Measurements from ENCODE around the gene FOXL2. TPM values are rescaled to one million over a fixed set of nuclear protein-coding genes. Genes with fewer than 3 reads are reported as not detected.

Gene FOXL2
- total and polyA plus RNA-seq, 4 donors: not detected

DNA sequence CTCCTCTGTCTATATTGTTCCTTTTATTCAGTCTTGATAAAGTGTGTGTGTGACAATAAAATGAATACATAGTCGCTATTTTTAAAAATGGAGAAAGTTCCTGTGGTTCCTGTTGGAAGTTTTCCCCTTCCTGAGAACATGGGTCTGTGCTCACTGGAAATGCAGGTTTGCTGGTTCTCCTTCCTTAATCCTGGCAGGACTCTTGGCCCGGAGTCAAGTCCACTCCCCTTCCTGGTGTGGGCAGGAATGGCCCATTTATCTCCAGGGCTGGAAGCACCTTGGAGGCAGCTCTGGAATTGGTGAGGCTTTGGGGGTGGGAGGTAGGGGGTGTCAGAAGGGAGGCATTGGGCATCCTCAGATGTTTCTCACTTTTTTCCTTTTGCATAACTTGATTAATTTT, 30.1 kb downstream of the FOXL2 start:
- DNase-seq (ENCODE audit: low spot score): no peak
- no peaks in the 10 kb centered on the region for H3K9me3 ChIP-seq (ENCODE audit: control insufficient read depth in 4 of 4, low read length in 3 of 4)
- 49% methylated on average over 2 of the region's 2 CpGs for WGBS
- peaks cover 1 to 11% (median 7%) of the 10 kb centered on the region in 4 donors for H3K4me1 ChIP-seq (ENCODE audit: control insufficient read depth in 4 of 4, insufficient read depth in 4 of 4, low read length in 3 of 4)
- no peaks in the 10 kb centered on the region for H3K36me3 ChIP-seq (ENCODE audit: control insufficient read depth in 4 of 4, insufficient read depth in 3 of 4, low read depth in 1 of 4, low read length in 3 of 4)
- H3K4me3 ChIP-seq (ENCODE audit: low read depth in 1 of 3, low read length in 3 of 3): no peak overlapping the region
- no peak overlapping the region for H3K9ac ChIP-seq (ENCODE audit: low read depth in 1 of 2, low read length in 2 of 2)
- TF ChIP-seq FOXA2 (IDR thresholded peaks at IDR 0.05): no peak
- no peak overlapping the region for H3K27ac ChIP-seq (ENCODE audit: low read depth in 1 of 2, low read length in 2 of 2)
- H3K27me3 ChIP-seq (ENCODE audit: control insufficient read depth in 4 of 4, insufficient read depth in 4 of 4, low read length in 3 of 4): no peaks in the 10 kb centered on the region

DNA sequence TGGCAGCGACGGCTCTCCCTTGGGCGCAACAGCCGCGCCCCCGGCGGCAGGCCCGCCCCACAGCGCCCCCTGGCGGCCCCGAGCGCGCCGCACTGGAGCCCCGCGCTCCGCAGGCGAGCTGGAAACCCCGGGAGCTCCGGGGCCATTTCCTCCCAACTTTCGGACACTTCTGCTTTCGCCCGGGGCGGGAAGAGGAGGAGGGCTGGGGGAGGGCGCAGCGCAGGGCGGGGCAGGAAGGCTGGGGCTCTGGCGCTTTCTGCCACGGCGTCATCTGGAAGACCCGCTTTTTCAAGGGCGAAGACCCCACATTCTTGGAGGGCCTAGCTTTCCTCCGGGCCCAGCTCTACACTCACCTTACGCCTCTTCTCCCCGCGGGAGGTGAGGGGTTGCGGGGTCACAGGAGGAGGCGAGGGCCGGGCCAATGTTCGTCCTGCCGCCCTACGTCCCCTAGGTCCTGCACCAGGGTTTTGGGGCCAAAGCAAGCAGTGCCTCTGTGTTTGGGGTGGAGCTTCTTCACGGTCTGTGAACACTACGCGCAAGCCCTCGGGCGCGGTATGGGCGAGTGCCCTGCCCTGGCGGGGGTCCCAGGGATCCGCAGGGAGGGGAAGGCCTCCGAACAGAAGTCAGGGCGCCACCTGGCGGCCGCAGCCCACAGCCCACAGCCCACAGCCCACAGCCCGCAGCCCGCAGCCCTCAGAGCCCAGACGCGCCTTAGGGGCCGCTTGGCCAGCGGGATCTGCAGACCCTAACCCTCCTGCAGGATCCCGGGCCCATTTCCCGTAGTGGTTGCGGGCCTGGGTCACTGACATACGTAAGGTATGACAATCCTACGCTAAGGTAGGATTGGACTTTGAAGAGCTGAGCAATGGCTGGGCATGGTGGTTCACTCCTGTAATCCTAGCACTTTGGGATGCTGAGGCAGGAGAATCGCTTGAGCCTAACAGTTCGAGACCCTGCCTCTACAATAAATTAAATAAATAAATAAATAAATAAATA, 31.1 kb downstream of the FOXL2 start:
- 2% methylated on average over 68 of the region's 68 CpGs for WGBS
- TF ChIP-seq YY1 (IDR thresholded peaks at IDR 0.05): peak; percentile 73
- TF ChIP-seq NR2F2 (IDR thresholded peaks at IDR 0.05): no peak
- TF ChIP-seq GABPA (IDR thresholded peaks at IDR 0.05 in 1 of 2, conservative IDR thresholded peaks at IDR 0.05 in 1 of 2): no peak
- peak in 1 of 2 donors; percentile 19 for TF ChIP-seq JUND (IDR thresholded peaks at IDR 0.05)
- TF ChIP-seq, protein P1, sequence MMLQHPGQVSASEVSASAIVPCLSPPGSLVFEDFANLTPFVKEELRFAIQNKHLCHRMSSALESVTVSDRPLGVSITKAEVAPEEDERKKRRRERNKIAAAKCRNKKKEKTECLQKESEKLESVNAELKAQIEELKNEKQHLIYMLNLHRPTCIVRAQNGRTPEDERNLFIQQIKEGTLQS (IDR thresholded peaks at IDR 0.05): no peak
- TF ChIP-seq, protein P2, sequence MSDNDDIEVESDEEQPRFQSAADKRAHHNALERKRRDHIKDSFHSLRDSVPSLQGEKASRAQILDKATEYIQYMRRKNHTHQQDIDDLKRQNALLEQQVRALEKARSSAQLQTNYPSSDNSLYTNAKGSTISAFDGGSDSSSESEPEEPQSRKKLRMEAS (IDR thresholded peaks at IDR 0.05): no peak
- no peak for TF ChIP-seq FOXA2 (IDR thresholded peaks at IDR 0.05)
- peak; percentile 74 to 83 for TF ChIP-seq RAD21 (IDR thresholded peaks at IDR 0.05)
- TF ChIP-seq, protein P3, sequence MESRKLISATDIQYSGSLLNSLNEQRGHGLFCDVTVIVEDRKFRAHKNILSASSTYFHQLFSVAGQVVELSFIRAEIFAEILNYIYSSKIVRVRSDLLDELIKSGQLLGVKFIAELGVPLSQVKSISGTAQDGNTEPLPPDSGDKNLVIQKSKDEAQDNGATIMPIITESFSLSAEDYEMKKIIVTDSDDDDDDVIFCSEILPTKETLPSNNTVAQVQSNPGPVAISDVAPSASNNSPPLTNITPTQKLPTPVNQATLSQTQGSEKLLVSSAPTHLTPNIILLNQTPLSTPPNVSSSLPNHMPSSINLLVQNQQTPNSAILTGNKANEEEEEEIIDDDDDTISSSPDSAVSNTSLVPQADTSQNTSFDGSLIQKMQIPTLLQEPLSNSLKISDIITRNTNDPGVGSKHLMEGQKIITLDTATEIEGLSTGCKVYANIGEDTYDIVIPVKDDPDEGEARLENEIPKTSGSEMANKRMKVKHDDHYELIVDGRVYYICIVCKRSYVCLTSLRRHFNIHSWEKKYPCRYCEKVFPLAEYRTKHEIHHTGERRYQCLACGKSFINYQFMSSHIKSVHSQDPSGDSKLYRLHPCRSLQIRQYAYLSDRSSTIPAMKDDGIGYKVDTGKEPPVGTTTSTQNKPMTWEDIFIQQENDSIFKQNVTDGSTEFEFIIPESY (IDR thresholded peaks at IDR 0.05): no peak
- no peak for TF ChIP-seq FOXA1 (IDR thresholded peaks at IDR 0.05)
- peak in 1 of 2 donors; percentile 27 for TF ChIP-seq HNF4A (conservative IDR thresholded peaks at IDR 0.05)
- no peak for TF ChIP-seq SP1 (IDR thresholded peaks at IDR 0.05)
- TF ChIP-seq TAF1 (conservative IDR thresholded peaks at IDR 0.05): no peak
- peak; percentile 14 to 32 for TF ChIP-seq RXRA (IDR thresholded peaks at IDR 0.05)
- TF ChIP-seq, protein P4, sequence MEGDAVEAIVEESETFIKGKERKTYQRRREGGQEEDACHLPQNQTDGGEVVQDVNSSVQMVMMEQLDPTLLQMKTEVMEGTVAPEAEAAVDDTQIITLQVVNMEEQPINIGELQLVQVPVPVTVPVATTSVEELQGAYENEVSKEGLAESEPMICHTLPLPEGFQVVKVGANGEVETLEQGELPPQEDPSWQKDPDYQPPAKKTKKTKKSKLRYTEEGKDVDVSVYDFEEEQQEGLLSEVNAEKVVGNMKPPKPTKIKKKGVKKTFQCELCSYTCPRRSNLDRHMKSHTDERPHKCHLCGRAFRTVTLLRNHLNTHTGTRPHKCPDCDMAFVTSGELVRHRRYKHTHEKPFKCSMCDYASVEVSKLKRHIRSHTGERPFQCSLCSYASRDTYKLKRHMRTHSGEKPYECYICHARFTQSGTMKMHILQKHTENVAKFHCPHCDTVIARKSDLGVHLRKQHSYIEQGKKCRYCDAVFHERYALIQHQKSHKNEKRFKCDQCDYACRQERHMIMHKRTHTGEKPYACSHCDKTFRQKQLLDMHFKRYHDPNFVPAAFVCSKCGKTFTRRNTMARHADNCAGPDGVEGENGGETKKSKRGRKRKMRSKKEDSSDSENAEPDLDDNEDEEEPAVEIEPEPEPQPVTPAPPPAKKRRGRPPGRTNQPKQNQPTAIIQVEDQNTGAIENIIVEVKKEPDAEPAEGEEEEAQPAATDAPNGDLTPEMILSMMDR (IDR thresholded peaks at IDR 0.05; ENCODE audit: low read depth, low read length, missing input control): peak; percentile 96
- no peak for TF ChIP-seq HNF4G (IDR thresholded peaks at IDR 0.05)
- TF ChIP-seq EGR1 (IDR thresholded peaks at IDR 0.05; ENCODE audit: low read depth in 2 of 2): no peak
- TF ChIP-seq, protein P5, sequence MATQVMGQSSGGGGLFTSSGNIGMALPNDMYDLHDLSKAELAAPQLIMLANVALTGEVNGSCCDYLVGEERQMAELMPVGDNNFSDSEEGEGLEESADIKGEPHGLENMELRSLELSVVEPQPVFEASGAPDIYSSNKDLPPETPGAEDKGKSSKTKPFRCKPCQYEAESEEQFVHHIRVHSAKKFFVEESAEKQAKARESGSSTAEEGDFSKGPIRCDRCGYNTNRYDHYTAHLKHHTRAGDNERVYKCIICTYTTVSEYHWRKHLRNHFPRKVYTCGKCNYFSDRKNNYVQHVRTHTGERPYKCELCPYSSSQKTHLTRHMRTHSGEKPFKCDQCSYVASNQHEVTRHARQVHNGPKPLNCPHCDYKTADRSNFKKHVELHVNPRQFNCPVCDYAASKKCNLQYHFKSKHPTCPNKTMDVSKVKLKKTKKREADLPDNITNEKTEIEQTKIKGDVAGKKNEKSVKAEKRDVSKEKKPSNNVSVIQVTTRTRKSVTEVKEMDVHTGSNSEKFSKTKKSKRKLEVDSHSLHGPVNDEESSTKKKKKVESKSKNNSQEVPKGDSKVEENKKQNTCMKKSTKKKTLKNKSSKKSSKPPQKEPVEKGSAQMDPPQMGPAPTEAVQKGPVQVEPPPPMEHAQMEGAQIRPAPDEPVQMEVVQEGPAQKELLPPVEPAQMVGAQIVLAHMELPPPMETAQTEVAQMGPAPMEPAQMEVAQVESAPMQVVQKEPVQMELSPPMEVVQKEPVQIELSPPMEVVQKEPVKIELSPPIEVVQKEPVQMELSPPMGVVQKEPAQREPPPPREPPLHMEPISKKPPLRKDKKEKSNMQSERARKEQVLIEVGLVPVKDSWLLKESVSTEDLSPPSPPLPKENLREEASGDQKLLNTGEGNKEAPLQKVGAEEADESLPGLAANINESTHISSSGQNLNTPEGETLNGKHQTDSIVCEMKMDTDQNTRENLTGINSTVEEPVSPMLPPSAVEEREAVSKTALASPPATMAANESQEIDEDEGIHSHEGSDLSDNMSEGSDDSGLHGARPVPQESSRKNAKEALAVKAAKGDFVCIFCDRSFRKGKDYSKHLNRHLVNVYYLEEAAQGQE (IDR thresholded peaks at IDR 0.05): peak; percentile 10
- DNase-seq (ENCODE audit: low spot score): peak; percentile 89
- peak overlapping the region; percentile 29 to 40 for H3K9ac ChIP-seq (ENCODE audit: low read depth in 1 of 2, low read length in 2 of 2)
- peak overlapping the region; percentile 85 to 86 for H3K27ac ChIP-seq (ENCODE audit: low read depth in 1 of 2, low read length in 2 of 2)
- peak overlapping the region; percentile 50 to 67 (median 64) for H3K4me3 ChIP-seq (ENCODE audit: low read depth in 1 of 3, low read length in 3 of 3)
- no peaks in the 10 kb centered on the region for H3K9me3 ChIP-seq (ENCODE audit: control insufficient read depth in 4 of 4, low read length in 3 of 4)
- H3K36me3 ChIP-seq (ENCODE audit: control insufficient read depth in 4 of 4, insufficient read depth in 3 of 4, low read depth in 1 of 4, low read length in 3 of 4): no peaks in the 10 kb centered on the region
- peaks cover 1 to 11% (median 7%) of the 10 kb centered on the region in 4 donors for H3K4me1 ChIP-seq (ENCODE audit: control insufficient read depth in 4 of 4, insufficient read depth in 4 of 4, low read length in 3 of 4)
- no peaks in the 10 kb centered on the region for H3K27me3 ChIP-seq (ENCODE audit: control insufficient read depth in 4 of 4, insufficient read depth in 4 of 4, low read length in 3 of 4)

Measured in liver (tissue), 9 donors.